Stimulated activated CD8-positive, alpha-beta memory T cell treated with anti-CD3 and anti-CD28 coated beads, Interleukin-12 subunit alpha, Interleukin-12 subunit beta, amount 100 ng/mL, for 24 hours (primary cell): Measurements from ENCODE around the gene PRDM16.

Experiments used
- DNase-seq: peaks from one replicate; pipeline ENCODE4 v3.0.0-alpha.2; 2020; ENCODE audit errors: extremely low read depth

PRDM16 gene

GRCh38 chr1:3429320-3429719 lies 360.3 kb downstream of the PRDM16 start:
- no peak for DNase-seq

DNA sequence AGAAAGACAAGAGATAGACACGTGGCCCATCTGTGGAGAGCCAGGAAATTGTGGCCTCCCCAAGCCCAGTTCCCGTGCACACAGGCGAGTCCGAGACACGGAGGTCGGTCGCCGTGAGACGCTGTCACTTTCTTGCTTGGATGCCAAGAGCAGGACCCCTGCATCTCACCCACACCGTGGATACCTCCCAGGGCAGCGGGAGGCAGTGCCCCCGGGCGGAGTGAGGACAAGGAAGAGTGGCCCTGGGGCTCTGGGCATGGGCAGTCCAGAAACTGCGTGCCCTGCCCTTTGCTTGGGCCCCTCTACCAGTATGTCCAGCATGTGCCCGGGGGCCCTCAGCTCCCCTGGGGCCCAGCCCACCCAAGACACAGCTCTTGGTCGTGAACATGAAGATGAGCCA lies 360.8 kb downstream of the PRDM16 start:
- no peak for DNase-seq

- DNase-seq = no peak
Measured at GRCh38 chr1:3430406-3430805, 361.4 kb downstream of the PRDM16 start.

GRCh38 chr1:3430820-3431219 lies 361.8 kb downstream of the PRDM16 start:
- DNase-seq = no peak

DNA sequence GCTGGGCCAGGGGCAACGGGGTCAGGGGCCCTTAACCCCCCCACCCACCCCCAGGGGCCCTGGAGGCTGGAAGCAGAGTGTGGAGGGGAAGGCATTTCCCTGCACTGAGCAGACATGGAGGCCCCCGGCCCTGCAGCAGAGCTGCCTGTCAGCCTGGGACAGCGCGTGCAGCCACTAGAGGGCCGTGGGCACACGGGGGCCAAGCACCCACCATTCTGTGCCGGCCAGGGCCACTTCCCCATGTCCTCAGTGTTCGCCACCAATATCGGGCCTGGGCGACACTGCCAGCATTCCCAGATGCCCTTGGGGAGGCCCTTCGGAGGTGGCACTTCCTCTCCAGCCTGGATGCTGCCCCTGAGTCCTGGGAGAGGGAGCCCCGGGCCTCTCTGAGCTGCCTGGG lies 362.3 kb downstream of the PRDM16 start:
- no peak for DNase-seq

GRCh38 chr1:3431686-3432085 lies 362.7 kb downstream of the PRDM16 start:
- no peak for DNase-seq

GRCh38 chr1:3432306-3432705 lies 363.3 kb downstream of the PRDM16 start:
- DNase-seq = no peak

GRCh38 chr1:3433076-3433475 lies 364.1 kb downstream of the PRDM16 start:
- no peak for DNase-seq

- no peak for DNase-seq
Measured at GRCh38 chr1:3433596-3434320, 364.8 kb downstream of the PRDM16 start.

- DNase-seq = no peak
Measured at GRCh38 chr1:3434406-3435110, 365.6 kb downstream of the PRDM16 start.

DNA sequence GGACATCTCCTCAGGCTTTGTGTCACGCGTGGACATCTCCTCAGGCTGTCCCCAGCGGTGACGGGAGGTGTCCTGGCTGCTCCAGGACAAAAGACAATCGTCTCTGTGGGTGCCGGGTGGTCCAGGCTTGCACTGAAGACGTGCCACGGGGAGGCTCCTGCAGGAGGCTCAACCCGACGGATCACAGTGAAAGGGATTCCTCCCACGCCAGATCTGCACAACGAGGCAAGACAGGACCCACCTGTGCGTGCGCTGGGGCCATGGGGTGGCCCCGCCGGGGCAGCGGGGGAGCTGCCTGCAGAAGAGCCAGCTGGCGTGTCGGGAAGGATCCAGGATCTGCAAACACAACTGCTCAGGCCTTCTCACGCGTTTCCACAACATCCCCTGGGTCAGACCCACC lies 366.7 kb downstream of the PRDM16 start:
- no peak for DNase-seq

- no peak for DNase-seq
Measured at GRCh38 chr1:3436451-3436850, 367.4 kb downstream of the PRDM16 start.

- DNase-seq = no peak
Measured at GRCh38 chr1:3436901-3437300, 367.9 kb downstream of the PRDM16 start.

GRCh38 chr1:3438661-3439180 lies 369.7 kb downstream of the PRDM16 start:
- DNase-seq = no peak

DNA sequence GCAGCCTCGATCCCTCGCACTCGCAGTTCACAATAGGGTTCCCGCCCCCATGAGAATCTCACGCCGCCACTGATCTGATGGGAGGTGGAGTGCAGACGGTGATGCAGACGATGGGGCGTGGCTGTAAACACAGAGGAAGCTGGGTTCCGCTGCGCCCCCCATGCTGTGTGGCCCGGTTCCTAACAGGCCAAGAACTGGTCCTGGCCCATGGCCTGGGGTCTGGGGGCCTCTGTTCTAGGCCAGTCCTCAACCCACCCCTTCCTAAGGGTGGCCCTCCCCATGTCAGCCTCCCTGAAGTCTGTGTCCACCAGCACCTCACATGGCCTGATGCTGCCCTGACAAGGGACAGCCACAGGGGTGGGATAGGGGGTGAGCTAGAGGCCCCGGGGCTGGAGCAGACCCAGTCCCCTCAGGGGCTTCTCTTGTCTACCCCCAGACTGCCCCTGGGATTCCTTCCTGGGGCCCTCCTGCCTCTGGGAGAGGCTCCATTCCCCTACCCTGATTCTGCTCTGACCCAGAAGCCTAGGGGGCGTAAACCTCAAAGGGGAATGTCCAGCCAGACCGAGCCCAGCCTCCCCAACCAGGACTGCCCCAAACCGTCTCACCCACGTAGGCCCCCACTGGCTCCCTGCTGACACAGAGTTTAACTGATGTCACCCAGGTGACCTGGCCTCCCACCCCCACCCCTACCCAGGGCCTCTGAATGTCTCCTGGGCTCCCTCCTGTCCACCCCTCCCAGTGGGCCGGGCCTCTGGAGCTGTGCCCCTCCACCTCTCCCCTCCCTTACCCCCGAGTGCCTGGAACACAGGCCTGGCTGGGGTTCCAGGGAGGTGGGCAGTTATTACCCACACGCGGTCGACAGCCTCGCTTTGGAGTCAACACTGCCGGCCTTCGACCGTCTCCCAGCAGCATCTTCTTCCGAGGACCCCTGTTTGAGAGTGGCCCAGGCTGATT lies 370.6 kb downstream of the PRDM16 start:
- DNase-seq = no peak

- DNase-seq = no peak
Measured at GRCh38 chr1:3440300-3440681, 371.3 kb downstream of the PRDM16 start.

- no peak for DNase-seq
Measured at GRCh38 chr1:3440711-3441409, 371.9 kb downstream of the PRDM16 start.

DNA sequence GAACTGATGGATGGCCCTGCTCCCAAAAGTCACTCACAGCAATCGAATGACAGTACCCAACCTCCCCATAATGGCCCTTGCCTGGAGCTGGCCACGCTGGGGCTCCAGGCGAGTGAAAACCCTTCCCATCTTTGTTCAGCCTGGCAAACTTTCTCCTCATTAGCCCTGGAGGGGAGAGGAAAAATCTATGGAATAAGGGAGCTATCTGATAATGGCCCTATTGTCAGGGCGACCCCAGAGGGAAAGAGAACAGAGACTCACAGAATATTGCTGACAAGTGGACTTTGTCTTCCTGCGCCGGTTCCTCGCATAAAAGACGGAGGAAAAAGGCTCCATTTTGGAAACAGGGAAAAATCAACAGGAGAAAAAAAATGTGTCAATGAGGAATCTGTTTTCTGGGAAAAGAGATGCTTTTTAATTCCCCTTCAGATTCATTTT lies 372.4 kb downstream of the PRDM16 start:
- DNase-seq = no peak

GRCh38 chr1:3441880-3442279 lies 372.9 kb downstream of the PRDM16 start:
- no peak for DNase-seq

DNA sequence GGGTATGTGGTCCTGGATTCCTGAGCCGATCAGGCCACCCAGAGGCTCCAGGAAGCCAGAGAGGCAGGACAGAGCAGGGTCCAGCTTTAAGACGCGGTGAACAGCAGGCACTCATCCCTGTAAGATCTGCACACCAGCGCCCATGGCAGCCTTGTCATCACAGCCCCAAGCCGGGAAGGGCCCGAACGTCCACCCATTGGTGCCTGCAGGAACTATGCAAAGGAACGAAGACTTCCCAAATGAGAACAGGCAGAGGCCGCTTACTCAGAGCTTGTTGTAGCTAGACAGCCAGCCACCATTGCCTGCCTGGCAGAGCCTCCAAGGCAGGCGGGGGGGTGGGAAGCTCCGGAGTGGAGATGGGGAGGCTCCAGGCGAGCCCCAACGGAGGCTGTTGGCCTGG lies 373.3 kb downstream of the PRDM16 start:
- no peak for DNase-seq

- no peak for DNase-seq
Measured at GRCh38 chr1:3442901-3443300, 373.9 kb downstream of the PRDM16 start.

DNA sequence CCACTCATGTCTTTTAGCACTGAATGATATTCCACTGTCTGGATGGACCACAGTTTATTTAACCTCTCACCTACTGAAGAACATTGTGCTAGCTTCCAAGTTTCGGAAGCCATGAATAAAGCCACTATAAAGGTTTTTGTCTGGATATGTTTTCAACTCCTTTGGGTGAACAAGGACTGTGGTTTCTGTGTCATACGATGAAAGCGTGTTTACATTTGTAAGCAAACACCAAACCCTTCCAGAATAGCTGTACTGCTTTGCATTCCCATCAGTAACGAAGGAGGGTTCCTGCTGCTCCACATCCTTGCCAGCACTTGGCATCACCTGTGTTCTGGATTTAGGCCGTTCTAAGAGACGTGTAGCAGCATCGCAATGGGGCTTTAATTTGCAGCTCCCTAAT lies 374.8 kb downstream of the PRDM16 start:
- DNase-seq = no peak
